Astrocyte (in vitro differentiated cells and primary cell): Measurements from ENCODE around the gene STAB2. TPM values are rescaled to one million over a fixed set of nuclear protein-coding genes. Genes with fewer than 3 reads are reported as not detected.

Experiments used
- DNase-seq: peaks from one replicate; pipeline ENCODE4 v3.0.0-alpha.2; 2010; ENCODE audit warnings: low read depth
- FAIRE-seq: peaks from 2 replicates; lab custom pipeline; 2011; peaks lifted over from hg19 to GRCh38; lab: Jason Lieb, UNC
- H2AFZ ChIP-seq: 2 replicates; pipeline ENCODE4 v1.6.0; 2012; ENCODE audit warnings: low read depth, low read length, inconsistent platforms
- H3K27ac ChIP-seq: 2 replicates; pipeline ENCODE4 v1.5.1; 2011; ENCODE audit warnings: low read depth, low read length, inconsistent platforms
- H3K27me3 ChIP-seq: 2 replicates; pipeline ENCODE4 v1.6.0; 2011; ENCODE audit warnings: low read length, inconsistent platforms; ENCODE audit not compliant: insufficient read depth
- H3K36me3 ChIP-seq: 2 replicates; pipeline ENCODE4 v1.5.1; 2011; ENCODE audit warnings: low read length, inconsistent platforms; ENCODE audit not compliant: insufficient read depth
- H3K4me1 ChIP-seq: 2 replicates; pipeline ENCODE4 v1.5.1; 2011; ENCODE audit warnings: low read length, inconsistent platforms; ENCODE audit not compliant: insufficient read depth
- H3K4me2 ChIP-seq: 2 replicates; pipeline ENCODE4 v1.6.0; 2012; ENCODE audit warnings: low read length, inconsistent platforms
- H3K4me3 ChIP-seq: 2 replicates; pipeline ENCODE4 v1.5.1; 2011; ENCODE audit warnings: low read depth, mild to moderate bottlenecking, low read length, inconsistent platforms; ENCODE audit not compliant: insufficient read depth
- H3K79me2 ChIP-seq: 2 replicates; pipeline ENCODE4 v1.6.0; 2012; ENCODE audit warnings: mild to moderate bottlenecking, low read length, inconsistent platforms; ENCODE audit not compliant: insufficient read depth
- H3K9ac ChIP-seq: 2 replicates; pipeline ENCODE4 v1.6.0; 2012; ENCODE audit warnings: mild to moderate bottlenecking, low read length, inconsistent platforms
- H3K9me3 ChIP-seq: 2 replicates; pipeline ENCODE4 v1.5.1; 2012; ENCODE audit warnings: low read depth, mild to moderate bottlenecking, low read length, inconsistent platforms; ENCODE audit not compliant: insufficient read depth
- H4K20me1 ChIP-seq: 2 replicates; pipeline ENCODE4 v1.6.0; 2012; ENCODE audit warnings: low read length, inconsistent platforms; ENCODE audit not compliant: insufficient read depth
- H3K27ac Mint-ChIP-seq: one replicate; pipeline ENCODE4 v1.8.0; 2021; ENCODE audit warnings: mild to moderate bottlenecking, mixed read lengths; ENCODE audit not compliant: unreplicated experiment
- H3K27me3 Mint-ChIP-seq: one replicate; pipeline ENCODE4 v1.8.0; 2021; ENCODE audit warnings: low read depth, mixed read lengths; ENCODE audit not compliant: unreplicated experiment
- H3K36me3 Mint-ChIP-seq: one replicate; pipeline ENCODE4 v1.8.0; 2021; ENCODE audit warnings: low read depth, mixed read lengths; ENCODE audit not compliant: unreplicated experiment
- H3K4me1 Mint-ChIP-seq: one replicate; pipeline ENCODE4 v1.8.0; 2021; ENCODE audit warnings: low read depth, mixed read lengths; ENCODE audit not compliant: unreplicated experiment
- H3K4me3 Mint-ChIP-seq: one replicate; pipeline ENCODE4 v1.8.0; 2021; ENCODE audit warnings: mild to moderate bottlenecking, moderate library complexity, mixed read lengths; ENCODE audit not compliant: unreplicated experiment
- H3K9me3 Mint-ChIP-seq: one replicate; pipeline ENCODE4 v1.8.0; 2021; ENCODE audit warnings: mild to moderate bottlenecking, mixed read lengths; ENCODE audit not compliant: unreplicated experiment
- EZH2 ChIP-seq: IDR thresholded peaks from 2 replicates; pipeline ENCODE4 v1.6.1; 2012; ENCODE audit warnings: mild to moderate bottlenecking, low read length, inconsistent platforms; ENCODE audit not compliant: insufficient read depth
- total RNA-seq: library from RNA; stranded (reverse); gene quantifications from 2 replicates; pipeline ENCODE4 v1.2.1, GENCODE V29; 2021
- TF ChIP-seq, protein P1 (sequence below): IDR thresholded peaks from 2 replicates; pipeline ENCODE4 v1.5.1; 2011; ENCODE audit warnings: low read depth, mild to moderate bottlenecking, inconsistent platforms, low read length, moderate library complexity; ENCODE audit not compliant: insufficient read depth

The STAB2 gene
- total RNA-seq, 1 donor from 2014 or later = not detected

- Histone ChIP-seq H3K9me3 (no peaks in the 10 kb centered on the region), H3K9ac (no peak overlapping the region), H3K27me3 (no peaks in the 10 kb centered on the region), H3K4me3 (no peak overlapping the region), H3K27ac (no peak overlapping the region), H4K20me1 (no peaks in the 10 kb centered on the region), H3K79me2 (no peaks in the 10 kb centered on the region), H2AFZ (peak overlapping the region; percentile 49), H3K4me2 (peak overlapping the region; percentile 21), H3K36me3 (no peaks in the 10 kb centered on the region), H3K4me1 (no peaks in the 10 kb centered on the region)
- H3K9me3 Mint-ChIP-seq = no peaks in the 10 kb centered on the region
- no peaks in the 10 kb centered on the region for H3K36me3 Mint-ChIP-seq
- DNase-seq (peak; percentile 72), FAIRE-seq (no peak)
- no peak overlapping the region for H3K4me3 Mint-ChIP-seq
- peaks cover 12% of the 10 kb centered on the region for H3K27me3 Mint-ChIP-seq
- peaks cover 9% of the 10 kb centered on the region for H3K4me1 Mint-ChIP-seq
- TF ChIP-seq, protein P1, sequence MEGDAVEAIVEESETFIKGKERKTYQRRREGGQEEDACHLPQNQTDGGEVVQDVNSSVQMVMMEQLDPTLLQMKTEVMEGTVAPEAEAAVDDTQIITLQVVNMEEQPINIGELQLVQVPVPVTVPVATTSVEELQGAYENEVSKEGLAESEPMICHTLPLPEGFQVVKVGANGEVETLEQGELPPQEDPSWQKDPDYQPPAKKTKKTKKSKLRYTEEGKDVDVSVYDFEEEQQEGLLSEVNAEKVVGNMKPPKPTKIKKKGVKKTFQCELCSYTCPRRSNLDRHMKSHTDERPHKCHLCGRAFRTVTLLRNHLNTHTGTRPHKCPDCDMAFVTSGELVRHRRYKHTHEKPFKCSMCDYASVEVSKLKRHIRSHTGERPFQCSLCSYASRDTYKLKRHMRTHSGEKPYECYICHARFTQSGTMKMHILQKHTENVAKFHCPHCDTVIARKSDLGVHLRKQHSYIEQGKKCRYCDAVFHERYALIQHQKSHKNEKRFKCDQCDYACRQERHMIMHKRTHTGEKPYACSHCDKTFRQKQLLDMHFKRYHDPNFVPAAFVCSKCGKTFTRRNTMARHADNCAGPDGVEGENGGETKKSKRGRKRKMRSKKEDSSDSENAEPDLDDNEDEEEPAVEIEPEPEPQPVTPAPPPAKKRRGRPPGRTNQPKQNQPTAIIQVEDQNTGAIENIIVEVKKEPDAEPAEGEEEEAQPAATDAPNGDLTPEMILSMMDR = no peak
- no peak for TF ChIP-seq EZH2
- no peak overlapping the region for H3K27ac Mint-ChIP-seq
Measured at GRCh38 chr12:103672401-103673119, 85.5 kb downstream of the STAB2 start.

- FAIRE-seq (no peak), DNase-seq (no peak)
- Mint-ChIP-seq H3K4me1 (peaks cover 9% of the 10 kb centered on the region), H3K36me3 (no peaks in the 10 kb centered on the region), H3K4me3 (no peak overlapping the region), H3K27ac (no peak overlapping the region), H3K27me3 (peaks cover 15% of the 10 kb centered on the region), H3K9me3 (no peaks in the 10 kb centered on the region)
- no peak overlapping the region for H2AFZ ChIP-seq
- H3K36me3 ChIP-seq = no peaks in the 10 kb centered on the region
- H3K4me1 ChIP-seq = no peaks in the 10 kb centered on the region
- TF ChIP-seq, protein P1 = no peak
- TF ChIP-seq EZH2 = no peak
- H3K27ac ChIP-seq = no peak overlapping the region
- H3K79me2 ChIP-seq = no peaks in the 10 kb centered on the region
- no peaks in the 10 kb centered on the region for H3K9me3 ChIP-seq
- H3K4me2 ChIP-seq = no peak overlapping the region
- no peak overlapping the region for H3K4me3 ChIP-seq
- H3K27me3 ChIP-seq = no peaks in the 10 kb centered on the region
- no peaks in the 10 kb centered on the region for H4K20me1 ChIP-seq
- H3K9ac ChIP-seq = no peak overlapping the region
Measured at GRCh38 chr12:103673487-103673886, 86.4 kb downstream of the STAB2 start.

DNA sequence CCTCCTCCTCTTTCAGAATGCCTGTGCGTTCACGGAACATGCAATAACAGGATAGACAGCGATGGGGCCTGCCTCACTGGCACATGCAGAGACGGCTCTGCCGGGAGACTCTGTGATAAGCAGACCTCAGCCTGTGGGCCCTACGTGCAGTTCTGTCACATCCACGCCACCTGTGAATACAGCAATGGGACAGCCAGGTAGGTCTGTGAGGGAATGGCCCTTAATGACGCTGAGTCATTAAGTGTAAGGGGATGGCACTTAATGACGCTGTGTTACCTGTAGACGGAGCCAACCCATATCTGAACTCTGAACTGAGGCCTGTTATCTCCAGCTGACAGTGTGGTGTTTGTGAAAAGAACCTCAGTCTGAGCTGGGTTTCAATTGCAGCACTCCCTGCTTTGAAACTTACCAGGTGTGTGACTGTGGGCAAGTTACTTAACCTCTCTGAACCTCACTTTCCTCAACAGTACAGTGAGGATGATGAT lies 86.9 kb downstream of the STAB2 start:
- no peaks in the 10 kb centered on the region for H3K79me2 ChIP-seq
- Mint-ChIP-seq H3K4me3 (no peak overlapping the region), H3K36me3 (no peaks in the 10 kb centered on the region), H3K27me3 (peaks cover 15% of the 10 kb centered on the region), H3K27ac (no peak overlapping the region), H3K9me3 (no peaks in the 10 kb centered on the region), H3K4me1 (peaks cover 9% of the 10 kb centered on the region)
- no peak overlapping the region for H3K27ac ChIP-seq
- H4K20me1 ChIP-seq = no peaks in the 10 kb centered on the region
- no peaks in the 10 kb centered on the region for H3K36me3 ChIP-seq
- H3K27me3 ChIP-seq = no peaks in the 10 kb centered on the region
- no peak overlapping the region for H2AFZ ChIP-seq
- H3K4me3 ChIP-seq = no peak overlapping the region
- H3K4me2 ChIP-seq = no peak overlapping the region
- TF ChIP-seq, protein P1 = no peak
- no peak for TF ChIP-seq EZH2
- H3K9me3 ChIP-seq = no peaks in the 10 kb centered on the region
- no peak for FAIRE-seq
- no peaks in the 10 kb centered on the region for H3K4me1 ChIP-seq
- H3K9ac ChIP-seq = no peak overlapping the region
- no peak for DNase-seq
